HG02610 (cell line): ENCODE data around the gene AOAH.

Experiments
- ATAC-seq: cut with Tn5 transposase; IDR thresholded peaks from one replicate; pipeline ENCODE4 v1.9.1; 2021; ENCODE audit warnings: mild to moderate bottlenecking, moderate library complexity; ENCODE audit not compliant: unreplicated experiment

AOAH gene

DNA sequence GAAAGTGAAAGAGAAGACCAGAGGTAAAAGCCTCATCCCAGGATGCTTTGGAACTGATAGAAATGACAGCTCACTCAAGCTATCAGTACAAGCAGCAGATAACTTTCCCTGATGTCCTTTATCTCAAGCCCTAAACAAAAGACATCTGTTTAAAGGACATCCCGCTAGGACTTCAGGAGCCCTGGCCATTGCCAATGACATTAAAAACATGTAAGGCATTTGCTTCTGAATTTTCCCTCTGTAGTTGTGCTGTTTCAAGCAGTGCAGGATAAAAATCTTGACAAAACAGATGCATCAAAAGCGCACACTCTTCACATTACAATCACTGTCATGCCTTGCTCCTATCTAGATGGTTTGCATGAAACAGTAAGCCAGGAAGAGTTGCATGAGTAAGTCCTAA is 159.8 kb downstream of the AOAH start:
- ATAC-seq = no peak

DNA sequence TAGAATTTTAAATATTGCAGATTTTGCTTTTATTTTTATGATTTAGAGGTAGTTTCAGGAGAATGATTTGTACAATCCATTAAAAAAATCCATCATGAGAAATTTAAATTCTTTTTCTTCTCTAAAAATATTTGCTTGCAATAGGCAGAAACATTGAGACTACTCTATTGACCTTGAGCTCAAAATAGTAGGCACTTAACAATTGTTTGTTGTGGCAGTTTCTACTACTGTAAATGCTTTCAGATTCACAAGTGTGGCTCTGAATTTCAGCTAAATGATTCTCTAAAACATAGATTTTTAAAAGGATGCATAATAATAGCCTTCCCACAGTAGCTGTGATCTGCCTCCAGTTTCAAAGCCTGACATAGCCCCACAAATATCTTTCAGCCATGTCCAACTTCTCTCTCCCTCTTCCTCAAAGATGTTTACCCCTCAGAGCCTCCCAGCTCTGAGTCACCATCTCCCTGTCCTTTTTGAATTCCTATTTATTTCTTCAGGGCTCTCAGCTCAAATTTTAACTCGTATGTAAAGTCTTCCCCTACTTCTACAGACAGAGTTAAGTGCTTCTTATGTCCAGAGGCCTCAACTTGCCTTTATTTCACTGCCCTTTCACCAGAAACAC is 160.5 kb downstream of the AOAH start:
- ATAC-seq = no peak

DNA sequence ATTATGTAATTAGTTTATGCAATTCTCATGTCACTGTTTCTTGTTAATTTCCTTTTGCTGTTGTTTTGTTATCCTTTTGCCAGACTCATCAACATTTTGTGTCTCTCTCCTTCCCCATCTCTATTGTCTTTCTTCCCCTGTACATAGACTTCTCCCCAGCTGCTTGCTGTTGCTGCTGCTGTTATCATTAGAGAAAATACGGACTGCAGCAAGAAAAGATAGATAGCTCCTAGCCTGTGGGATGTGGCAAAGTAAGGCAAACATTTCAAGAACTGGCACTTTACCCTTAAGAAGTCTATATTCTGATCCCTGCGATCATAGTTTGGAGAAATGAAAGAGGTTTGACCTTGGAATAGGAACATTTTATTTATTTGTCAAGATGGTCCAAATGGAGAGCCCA is 162.2 kb downstream of the AOAH start:
- ATAC-seq = no peak

DNA sequence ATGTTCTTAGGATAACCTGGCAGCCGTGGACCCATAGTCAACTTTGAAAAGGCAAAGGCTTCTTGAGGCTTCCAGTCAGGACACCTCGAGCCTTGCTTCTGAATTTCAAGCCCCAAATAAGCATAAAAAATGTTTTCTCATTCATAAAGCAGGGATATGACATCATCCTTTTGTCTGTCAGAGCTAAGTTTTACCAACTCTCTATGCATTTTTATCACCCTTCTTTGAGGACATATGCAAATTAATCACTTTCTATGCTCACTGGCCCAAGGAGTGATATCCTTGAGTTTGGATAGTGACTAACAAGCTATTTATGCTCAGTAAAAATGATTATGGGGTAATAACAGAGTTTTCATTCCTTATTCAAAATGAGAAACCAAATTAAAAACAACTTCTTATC is 175.3 kb downstream of the AOAH start:
- ATAC-seq = no peak

DNA sequence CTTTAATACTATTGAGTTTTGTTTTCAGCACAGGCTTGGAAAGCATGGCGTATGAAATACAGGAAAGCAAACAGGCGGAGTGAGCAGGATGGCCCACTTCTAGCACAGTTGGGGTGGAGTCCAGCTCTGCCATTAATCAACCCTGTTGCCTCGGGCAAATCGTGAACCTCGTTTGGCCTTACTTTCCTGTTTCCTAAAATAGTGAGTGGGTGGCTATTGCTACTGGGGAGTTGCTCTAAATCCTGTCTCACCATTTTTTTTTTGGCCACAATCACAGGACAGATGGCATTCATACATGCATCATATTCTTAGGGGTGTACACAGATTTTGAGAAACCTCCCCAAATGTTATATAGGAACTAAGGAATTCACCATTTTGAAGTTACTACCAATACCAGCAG is 176.9 kb downstream of the AOAH start:
- no peak for ATAC-seq

DNA sequence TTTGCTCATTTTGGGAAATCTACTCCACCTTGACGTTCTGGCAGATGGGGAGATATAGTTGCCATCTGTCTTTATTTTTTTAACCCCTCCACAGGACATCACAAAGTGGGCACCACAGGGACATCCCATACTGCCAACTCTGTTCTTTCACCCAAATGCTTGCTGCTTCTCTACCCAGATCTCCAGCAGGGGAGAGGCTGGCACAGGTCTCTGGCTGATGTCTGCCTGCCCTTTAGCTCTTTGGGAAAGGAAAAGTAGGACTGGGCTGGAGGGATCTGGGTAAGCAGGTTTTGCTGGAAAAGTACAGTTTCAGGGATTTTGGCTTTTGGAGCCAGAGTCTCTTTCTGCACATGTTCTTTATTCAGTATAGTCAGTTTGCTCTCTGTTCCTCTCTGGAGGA is 178.0 kb downstream of the AOAH start:
- ATAC-seq = no peak

DNA sequence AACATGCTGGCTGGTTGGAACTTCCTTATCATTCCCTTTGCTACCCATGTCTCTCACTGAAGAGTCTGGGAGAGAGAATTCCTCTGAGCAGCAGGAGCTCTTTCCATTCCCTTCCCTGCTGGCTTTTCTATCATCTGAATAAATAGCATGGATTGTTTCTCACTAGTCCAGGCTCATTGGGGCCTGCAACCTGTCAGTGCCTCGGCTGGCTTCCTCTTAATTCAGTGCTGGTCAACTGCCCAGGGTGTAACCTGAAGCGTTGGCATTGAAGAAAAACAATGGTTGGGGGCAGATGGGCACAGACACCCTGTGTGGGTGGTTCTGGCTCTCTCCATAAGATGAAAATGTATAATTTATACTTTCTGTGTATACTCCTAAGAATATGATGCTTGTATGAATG is 179.0 kb downstream of the AOAH start:
- no peak for ATAC-seq

DNA sequence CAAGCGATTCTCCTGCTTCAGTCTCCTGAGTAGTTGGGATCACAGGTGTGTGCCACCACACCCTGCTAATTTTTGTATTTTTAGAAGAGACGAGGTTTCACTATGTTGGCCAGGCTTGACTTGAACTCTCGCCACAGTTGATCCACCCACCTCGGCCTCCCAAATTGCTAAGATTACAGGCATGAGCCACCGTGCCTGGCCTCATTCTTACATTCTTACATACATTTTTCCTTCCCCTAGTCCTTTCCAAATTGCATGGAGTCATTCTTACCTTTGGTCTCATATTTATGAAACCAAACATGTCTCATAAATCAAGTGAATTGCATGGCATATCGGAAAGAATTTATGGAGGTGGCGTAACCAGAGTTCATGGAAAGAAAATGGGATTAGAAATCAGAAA is 186.2 kb downstream of the AOAH start:
- ATAC-seq = no peak

DNA sequence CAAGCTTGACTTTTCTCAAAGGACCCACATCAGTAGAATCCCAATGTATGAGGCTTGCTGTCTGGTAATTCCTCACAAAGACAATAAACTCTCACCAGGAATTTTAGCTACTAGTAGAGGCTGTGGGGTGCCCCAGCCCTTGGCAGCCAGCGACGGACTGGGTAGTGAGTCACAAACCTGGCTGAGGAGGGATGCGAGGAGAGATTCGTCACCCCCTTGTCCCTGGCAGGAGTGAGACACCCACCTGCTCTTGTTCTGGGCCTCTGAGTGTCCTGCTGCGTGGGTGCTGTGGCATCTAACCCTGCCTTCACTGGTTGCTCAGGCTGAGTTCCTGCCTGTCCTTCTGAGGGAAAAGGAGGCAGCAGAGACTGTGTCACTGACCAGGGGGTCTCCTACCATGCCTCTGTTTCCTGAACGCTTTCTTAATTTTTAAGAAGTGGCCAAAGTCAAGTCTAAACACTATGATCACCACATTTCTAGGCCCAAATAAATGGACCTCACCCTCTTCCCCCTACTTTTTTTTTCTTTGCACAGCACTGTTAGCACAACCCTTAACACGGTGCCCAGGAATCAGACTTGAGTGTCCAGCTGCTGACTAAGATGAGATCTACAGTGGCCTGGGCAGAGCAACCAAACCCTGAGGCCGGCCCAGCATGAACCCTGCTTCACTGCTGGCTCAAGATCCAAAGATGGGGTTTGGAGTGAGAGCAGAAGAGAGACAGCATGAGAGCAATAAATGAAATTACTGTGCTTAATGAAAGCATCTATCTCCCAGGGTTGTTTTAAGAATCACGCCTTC is 188.2 kb downstream of the AOAH start:
- ATAC-seq = no peak

DNA sequence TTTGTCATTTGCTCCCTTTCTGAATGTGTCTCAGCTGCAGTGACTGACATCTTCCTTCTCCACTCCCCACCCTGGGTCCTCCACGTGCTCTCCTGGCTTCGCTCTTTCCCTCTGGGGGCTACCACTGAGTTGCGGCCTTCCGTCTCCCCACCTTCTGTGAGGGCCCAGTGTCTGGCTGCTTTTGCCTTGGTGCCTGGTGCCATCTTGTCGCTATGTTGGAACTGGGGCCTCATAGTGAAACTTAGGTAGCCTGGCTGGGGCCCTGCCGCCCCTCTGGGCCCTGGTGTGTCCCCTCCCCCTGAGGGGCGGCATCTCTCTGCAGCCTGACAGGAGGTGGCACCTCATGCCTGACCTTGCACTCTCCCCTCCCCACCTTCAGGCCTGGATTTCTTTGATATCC is 190.6 kb downstream of the AOAH start:
- no peak for ATAC-seq

DNA sequence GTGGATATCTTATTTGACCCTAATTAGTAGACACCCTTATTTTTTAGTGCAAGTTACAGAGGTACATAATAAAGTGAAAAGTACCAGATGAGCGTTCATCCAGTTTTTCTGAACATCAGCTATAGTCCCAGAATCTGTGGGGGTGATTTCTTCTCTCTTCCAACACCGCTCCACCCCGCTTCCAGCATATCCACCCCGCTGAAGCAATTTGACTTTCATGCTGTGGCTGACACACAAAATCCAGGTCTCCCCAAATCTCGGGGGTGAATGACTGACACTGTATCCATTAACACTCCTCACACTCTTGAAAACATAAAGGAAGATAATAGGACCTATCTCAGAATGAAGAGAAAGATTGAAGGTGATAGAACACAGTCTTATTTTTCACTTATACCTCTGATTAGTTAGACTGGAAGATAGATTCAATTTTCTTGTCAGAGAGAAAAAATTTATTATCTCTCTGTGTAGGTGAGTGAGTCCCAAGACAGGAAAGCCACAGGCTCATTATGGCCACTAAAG is 191.3 kb downstream of the AOAH start:
- no peak for ATAC-seq

DNA sequence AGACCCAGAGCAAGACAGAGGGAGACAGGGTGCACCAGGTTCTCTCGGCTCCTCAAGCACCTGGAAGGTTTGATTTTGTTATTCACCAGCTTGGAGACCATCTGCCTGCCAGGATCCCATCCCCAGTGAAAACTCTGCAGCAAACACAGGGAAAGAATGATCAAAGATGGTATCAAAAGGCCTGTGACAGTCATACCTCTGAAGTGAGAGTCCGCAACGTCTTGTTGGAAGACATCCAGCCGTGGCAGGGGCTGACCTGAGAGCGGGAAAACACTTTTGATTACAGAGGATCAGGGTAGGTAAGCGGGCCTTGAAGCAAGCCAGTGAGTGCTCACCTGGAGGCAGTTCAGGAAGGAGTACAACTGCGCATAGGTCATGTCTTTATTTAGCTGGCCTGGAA is 192.3 kb downstream of the AOAH start:
- ATAC-seq = no peak

DNA sequence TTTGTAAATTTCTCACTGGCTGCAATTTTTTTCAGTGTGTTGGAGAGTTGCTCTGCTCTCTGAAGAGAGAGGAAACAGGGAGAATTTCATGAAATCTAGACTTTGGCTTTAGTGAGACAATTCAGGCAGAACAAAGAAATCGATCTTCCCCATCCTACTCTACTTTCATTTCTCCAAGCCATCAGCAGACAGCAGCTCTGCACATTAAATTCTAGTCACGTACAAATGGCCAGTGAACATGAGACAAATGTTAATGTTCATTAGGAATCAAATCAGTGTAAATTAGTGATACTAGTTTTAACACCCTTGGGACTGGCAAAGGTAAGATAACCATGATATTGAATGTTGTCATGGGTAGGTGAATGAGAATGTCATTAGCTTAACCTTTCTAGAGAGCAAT is 193.8 kb downstream of the AOAH start:
- no peak for ATAC-seq

DNA sequence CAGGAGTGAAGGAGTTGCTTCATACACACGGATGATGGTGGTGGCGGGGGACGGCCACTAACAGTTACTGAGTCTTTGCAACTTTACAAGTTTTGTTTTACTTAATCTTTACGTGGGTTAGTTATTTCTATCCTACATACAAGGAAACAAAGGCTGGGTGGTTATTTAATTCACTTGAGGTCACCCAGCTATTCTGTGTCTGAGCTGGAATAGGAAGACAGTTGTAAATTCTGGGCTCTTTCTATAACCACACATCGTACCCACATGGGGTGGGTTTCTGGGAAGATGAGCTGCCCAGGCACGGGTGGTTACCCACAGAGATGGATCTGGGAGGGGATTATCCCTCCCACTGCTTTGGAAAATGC is 196.8 kb downstream of the AOAH start:
- ATAC-seq = no peak

DNA sequence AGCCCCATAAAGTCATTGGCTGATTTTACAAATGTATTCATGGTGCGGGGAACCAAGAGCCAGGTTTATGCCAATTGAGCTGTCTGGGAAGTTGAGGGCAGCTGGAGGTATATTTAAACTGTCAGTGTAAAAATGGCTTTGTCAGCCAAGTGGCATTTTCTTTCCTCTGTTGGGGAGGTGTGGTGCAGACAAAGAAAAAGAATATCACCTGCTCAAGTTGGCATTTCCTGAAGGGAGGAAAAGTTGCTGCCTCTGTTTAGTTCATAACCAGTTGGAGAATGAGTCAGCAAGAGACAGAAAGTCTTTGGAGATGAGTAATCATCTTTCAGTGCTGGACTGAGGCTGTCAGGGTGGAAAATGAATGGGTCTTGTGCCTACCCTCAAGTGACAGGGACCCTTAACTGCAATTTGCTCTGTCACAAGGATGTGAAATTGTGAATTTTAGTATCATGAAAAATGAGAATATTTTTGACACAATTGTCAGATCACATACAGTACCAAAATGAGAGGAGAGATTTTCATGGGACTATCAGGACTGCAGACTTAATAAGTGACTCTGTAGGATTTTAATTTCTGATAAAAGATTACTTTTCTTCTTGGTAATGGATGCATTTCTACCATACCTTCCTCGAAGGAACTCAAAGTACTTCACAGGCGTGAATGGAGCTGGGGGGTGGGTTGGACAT is 197.3 kb downstream of the AOAH start:
- peak; percentile 93 for ATAC-seq

DNA sequence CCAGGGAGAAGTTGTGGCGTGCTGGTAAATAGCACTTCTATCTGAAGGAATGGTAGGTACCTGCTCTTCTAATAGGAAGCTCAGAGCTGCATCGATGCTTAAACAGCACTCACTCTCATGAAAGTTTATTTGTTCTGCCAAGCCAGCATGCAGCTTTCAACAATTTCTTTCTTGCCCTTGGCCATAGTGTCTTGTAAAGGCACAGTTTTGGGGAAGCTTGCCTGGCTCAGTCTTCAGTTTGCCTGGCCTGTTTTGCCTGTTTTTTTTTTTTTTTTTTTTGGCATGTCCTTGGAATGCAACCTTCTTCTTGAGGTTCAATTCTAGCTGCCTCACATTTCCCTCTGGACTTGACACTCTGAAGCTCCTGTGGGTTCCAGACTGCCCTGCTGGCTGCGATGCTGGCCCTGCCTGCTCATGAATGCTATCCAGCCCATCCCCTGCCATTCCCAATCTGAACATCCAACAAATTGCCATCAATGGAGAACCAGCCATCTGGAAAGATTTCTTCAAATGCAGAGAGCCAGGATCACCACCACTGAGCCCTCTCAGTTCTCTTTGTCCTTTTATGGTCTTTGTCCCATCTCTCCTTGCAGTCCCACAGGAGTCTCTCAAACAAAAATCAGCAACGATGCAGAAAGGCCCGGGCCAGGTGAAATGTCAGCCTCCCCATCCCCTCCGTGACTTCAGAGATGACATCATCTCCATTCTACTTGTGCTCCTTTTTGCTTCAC is 200.8 kb downstream of the AOAH start:
- no peak for ATAC-seq

DNA sequence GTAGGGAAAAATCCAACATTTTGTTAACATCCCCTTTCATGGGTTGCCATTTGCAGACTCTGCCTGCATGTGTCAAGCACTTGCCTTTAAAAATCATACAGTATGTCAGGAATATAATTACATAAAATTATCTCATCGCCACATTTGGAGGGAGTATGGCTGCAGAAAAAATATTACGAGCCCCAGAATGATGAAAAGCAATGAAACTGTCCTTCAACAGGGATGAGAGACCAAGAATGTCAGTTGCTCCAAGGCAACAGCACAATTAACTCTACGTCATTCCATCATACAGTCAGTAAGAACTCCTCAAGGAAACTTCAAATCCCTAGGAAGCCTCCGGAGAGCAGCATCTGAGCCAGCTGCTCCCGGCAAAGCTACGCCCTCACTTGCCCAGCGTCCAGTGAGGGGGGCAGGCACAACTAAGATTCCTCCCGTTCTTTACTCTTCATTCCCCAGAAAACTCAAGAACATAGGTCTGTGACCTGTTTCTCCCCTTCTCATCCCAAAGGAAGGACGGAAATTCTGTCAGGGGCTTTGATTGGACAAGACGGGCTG is 201.8 kb downstream of the AOAH start:
- ATAC-seq = no peak

DNA sequence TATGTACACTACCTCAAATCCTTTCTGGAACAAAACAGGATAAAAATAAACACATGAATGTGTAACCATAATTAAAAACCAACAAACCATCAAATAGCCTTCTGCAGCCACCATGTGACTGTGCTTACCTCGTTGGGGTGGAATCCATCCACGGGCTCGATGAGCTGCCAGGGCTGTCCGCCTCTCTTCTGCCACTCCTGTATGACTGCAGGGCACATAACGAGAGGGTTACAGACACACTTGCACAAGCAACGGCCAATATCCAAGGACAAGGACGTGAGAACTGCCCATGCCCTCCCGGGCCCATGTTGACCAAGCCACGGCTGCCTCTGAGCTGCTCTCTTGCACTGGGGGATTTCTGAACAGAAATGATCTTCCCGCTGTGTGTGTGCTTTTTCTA is 202.4 kb downstream of the AOAH start:
- no peak for ATAC-seq

DNA sequence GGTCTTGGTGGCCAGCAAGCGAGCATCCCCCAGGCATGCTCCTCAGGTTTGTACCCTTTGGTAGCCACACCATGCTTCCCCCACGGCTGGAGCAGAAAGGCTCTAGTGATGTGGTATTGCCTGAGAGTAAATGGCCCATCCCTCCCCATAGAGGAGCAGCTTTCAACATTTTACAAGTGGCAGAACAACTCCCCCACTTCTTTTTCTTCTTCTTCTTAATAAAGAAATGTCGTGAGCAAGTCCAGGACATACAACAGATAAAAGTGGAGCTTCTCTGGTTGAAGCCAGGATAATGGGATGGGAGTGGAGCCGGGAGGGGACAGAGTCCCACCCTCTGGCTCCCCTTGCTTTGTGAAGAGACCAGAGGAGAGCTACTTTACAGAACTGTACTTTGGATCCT is 203.2 kb downstream of the AOAH start:
- ATAC-seq = no peak

DNA sequence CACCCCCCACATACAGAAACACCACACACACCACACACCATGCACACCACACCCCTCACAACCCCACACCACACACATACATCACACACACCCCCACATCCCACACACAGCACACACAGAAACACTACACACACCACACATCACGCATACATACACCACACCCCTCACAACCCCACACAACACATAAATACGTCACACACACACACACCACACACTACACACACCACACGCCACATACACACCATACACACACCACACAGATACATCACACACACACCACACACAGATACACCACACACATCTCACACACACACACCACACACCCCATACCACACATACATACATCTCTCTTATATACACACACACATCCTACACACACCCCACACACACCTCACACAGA is 208.4 kb downstream of the AOAH start:
- ATAC-seq = no peak
